Coronary artery (tissue), 2 donors: ENCODE measurements around the gene SPEN.

ENCODE experiments used
- DNase-seq: peaks from one replicate; pipeline ENCODE4 v3.0.0-alpha.2; 2017; ENCODE audit warnings: low spot score
- H3K27ac ChIP-seq, 2 donors: fragments of 200-600 bp; sonication (generic); one replicate each; pipeline ENCODE4 v1.5.1; 2016 to 2019
- H3K4me3 ChIP-seq: fragments of 200-600 bp; sonication (generic); 2 replicates; pipeline ENCODE4 v1.5.1; 2016; ENCODE audit warnings: mild to moderate bottlenecking, moderate library complexity
- TF ChIP-seq, protein P1 (sequence below): fragments of 200-600 bp; sonication (generic); IDR thresholded peaks from one replicate; pipeline ENCODE4 v1.5.1; 2019; ENCODE audit warnings: antibody characterized with exemption

Gene SPEN

GRCh38 chr1:15963968-15964648, 116.6 kb downstream of the SPEN start:
- DNase-seq: no peak
- Histone ChIP-seq H3K27ac (peak overlapping the region in 1 of 2 donors; percentile 22), H3K4me3 (no peak overlapping the region)
- TF ChIP-seq, protein P1, sequence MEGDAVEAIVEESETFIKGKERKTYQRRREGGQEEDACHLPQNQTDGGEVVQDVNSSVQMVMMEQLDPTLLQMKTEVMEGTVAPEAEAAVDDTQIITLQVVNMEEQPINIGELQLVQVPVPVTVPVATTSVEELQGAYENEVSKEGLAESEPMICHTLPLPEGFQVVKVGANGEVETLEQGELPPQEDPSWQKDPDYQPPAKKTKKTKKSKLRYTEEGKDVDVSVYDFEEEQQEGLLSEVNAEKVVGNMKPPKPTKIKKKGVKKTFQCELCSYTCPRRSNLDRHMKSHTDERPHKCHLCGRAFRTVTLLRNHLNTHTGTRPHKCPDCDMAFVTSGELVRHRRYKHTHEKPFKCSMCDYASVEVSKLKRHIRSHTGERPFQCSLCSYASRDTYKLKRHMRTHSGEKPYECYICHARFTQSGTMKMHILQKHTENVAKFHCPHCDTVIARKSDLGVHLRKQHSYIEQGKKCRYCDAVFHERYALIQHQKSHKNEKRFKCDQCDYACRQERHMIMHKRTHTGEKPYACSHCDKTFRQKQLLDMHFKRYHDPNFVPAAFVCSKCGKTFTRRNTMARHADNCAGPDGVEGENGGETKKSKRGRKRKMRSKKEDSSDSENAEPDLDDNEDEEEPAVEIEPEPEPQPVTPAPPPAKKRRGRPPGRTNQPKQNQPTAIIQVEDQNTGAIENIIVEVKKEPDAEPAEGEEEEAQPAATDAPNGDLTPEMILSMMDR: no peak

- Histone ChIP-seq H3K4me3 (peak overlapping the region; percentile 49), H3K27ac (peak overlapping the region; percentile 41 to 78)
- no peak for DNase-seq
- TF ChIP-seq, protein P1: no peak
These were observed 117.8 kb downstream of the SPEN start for GRCh38 chr1:15965228-15965767.

DNA sequence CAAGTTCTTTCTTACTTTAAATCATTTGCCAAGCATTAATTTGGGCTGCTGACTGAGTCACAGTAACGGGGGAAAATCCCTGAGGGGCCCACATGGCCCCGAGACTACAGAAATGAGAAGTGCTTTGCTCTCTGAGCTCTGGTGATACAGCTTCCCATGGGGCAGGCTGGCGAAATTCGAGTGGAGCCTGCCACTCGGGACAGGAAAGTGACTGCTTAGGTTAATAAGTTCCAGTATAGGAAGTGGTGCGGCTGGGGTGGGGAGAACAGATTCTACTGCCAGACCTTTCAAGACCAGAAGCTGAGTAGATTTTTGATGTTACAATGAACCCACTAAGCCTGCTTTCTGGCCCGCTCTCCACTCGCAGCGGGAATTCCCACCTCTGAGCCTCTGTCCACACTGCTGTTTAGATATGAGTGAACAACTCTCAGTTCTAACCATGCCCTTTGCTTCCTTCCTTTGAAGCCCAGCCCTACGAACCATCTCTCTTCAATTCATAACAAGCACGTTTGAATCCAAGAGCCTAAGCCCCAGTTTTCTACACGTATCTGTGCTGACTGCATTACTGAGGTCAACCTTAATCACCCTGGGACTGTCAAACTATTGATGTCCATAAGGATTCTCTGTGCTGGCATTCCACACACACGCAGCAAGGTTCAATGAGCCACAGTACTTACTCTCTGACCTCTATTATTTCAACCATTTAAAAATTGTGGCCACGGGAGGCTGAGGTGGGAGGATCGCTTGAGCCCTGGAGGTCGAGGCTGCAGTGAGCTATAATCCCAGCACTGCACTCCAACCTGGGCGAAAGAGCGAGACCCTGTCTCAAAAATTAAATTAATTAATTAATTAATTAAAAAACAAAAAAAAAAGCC, 118.8 kb downstream of the SPEN start:
- Histone ChIP-seq H3K4me3 (peak overlapping the region; percentile 42), H3K27ac (peak overlapping the region; percentile 41 to 78)
- no peak for DNase-seq
- TF ChIP-seq, protein P1: no peak

GRCh38 chr1:15966956-15967344, 119.4 kb downstream of the SPEN start:
- TF ChIP-seq, protein P1: no peak
- H3K27ac ChIP-seq: no peak overlapping the region
- DNase-seq: no peak
- H3K4me3 ChIP-seq: no peak overlapping the region

GRCh38 chr1:15968172-15968571, 120.7 kb downstream of the SPEN start:
- Histone ChIP-seq H3K27ac (no peak overlapping the region), H3K4me3 (no peak overlapping the region)
- TF ChIP-seq, protein P1: no peak
- no peak for DNase-seq

- no peak overlapping the region for H3K27ac ChIP-seq
- DNase-seq: no peak
- H3K4me3 ChIP-seq: no peak overlapping the region
- TF ChIP-seq, protein P1: no peak
These were observed 121.9 kb downstream of the SPEN start for GRCh38 chr1:15969321-15969880.
